Epidermal melanocyte (primary cell): ENCODE data around the gene OSBP2.

Experiments used
- DNase-seq: peaks from one replicate; pipeline ENCODE4 v3.0.0; 2011; ENCODE audit warnings: low spot score; ENCODE audit not compliant: insufficient read length

OSBP2 gene

GRCh38 chr22:30803679-30804078 is 109.0 kb downstream of the OSBP2 start:
- no peak for DNase-seq

GRCh38 chr22:30804626-30805025 is 110.0 kb downstream of the OSBP2 start:
- no peak for DNase-seq

- no peak for DNase-seq
Observed at GRCh38 chr22:30806391-30806861, 111.8 kb downstream of the OSBP2 start.

GRCh38 chr22:30809086-30809485 is 114.4 kb downstream of the OSBP2 start:
- no peak for DNase-seq

GRCh38 chr22:30810105-30810504 is 115.4 kb downstream of the OSBP2 start:
- no peak for DNase-seq

- no peak for DNase-seq
Observed at GRCh38 chr22:30813936-30814335, 119.3 kb downstream of the OSBP2 start.

- no peak for DNase-seq
Observed at GRCh38 chr22:30816413-30816812, 121.7 kb downstream of the OSBP2 start.

GRCh38 chr22:30821381-30821780 is 126.7 kb downstream of the OSBP2 start:
- no peak for DNase-seq

- no peak for DNase-seq
Observed at GRCh38 chr22:30821863-30822215, 127.2 kb downstream of the OSBP2 start.

GRCh38 chr22:30822216-30823014 is 127.7 kb downstream of the OSBP2 start:
- DNase-seq: no peak

- DNase-seq: no peak
Observed at GRCh38 chr22:30823015-30823370, 128.3 kb downstream of the OSBP2 start.

- DNase-seq: no peak
Observed at GRCh38 chr22:30824096-30824495, 129.4 kb downstream of the OSBP2 start.

GRCh38 chr22:30824711-30825110 is 130.0 kb downstream of the OSBP2 start:
- DNase-seq: no peak

- DNase-seq: no peak
Observed at GRCh38 chr22:30825711-30826505, 131.2 kb downstream of the OSBP2 start.

GRCh38 chr22:30826670-30827355 is 132.1 kb downstream of the OSBP2 start:
- DNase-seq: no peak

- DNase-seq: no peak
Observed at GRCh38 chr22:30827646-30828045, 133.0 kb downstream of the OSBP2 start.

- no peak for DNase-seq
Observed at GRCh38 chr22:30828187-30829155, 133.8 kb downstream of the OSBP2 start.

GRCh38 chr22:30829901-30830550 is 135.4 kb downstream of the OSBP2 start:
- no peak for DNase-seq

- DNase-seq: no peak
Observed at GRCh38 chr22:30830907-30831306, 136.2 kb downstream of the OSBP2 start.

- no peak for DNase-seq
Observed at GRCh38 chr22:30832407-30832987, 137.8 kb downstream of the OSBP2 start.
